Pancreas (tissue), 10 donors: ENCODE measurements around the gene MAP2K5. TPM values are rescaled to one million over a fixed set of nuclear protein-coding genes. Genes with fewer than 3 reads are reported as not detected.

Source experiments
- ATAC-seq, 4 donors: fragments of 200-7000 bp; cut with Tn5 transposase; one replicate each; pipeline versions ENCODE4 v1.8.0 to v1.9.1; 2020; ENCODE audit warnings: mild to moderate bottlenecking in 4 of 4, moderate library complexity in 4 of 4
- DNase-seq, 6 donors: peaks; one replicate each; pipeline ENCODE4 v3.0.0-alpha.2; 2020
- FAIRE-seq: peaks from 2 replicates; lab custom pipeline; 2012; peaks lifted over from hg19 to GRCh38; lab: Jason Lieb, UNC
- H3K27ac ChIP-seq, 4 donors: fragments of 200-600 bp; sonication (generic); 1 replicate in 3 of 4; 2 replicates in 1 of 4; pipeline versions ENCODE4 v1.5.0 to v1.8.0; 2020
- H3K27me3 ChIP-seq, 4 donors: fragments of 200-600 bp; one replicate each; pipeline ENCODE4 v1.8.0; 2021
- H3K36me3 ChIP-seq, 3 donors: fragments of 200-600 bp; sonication (generic) in 1 of 3; one replicate each; pipeline versions ENCODE4 v1.5.0 to v1.8.0; 2020 to 2021
- H3K4me1 ChIP-seq, 3 donors: fragments of 200-600 bp; one replicate each; pipeline ENCODE4 v1.8.0; 2021
- H3K4me3 ChIP-seq, 4 donors: fragments of 200-600 bp; sonication (generic) in 2 of 4; one replicate each; pipeline versions ENCODE4 v1.5.0 to v1.8.0; 2020 to 2021
- H3K9me3 ChIP-seq, 4 donors: fragments of 200-600 bp; one replicate each; pipeline ENCODE4 v1.8.0; 2021
- WGBS, 2 donors: extraction: QIAGEN DNeasy Blood & Tissue Kit; methylation state at CpG; one replicate each; pipeline ENCODE4 v1.1.7; 2013; 5-methylcytosine and 5-hydroxymethylcytosine counted together
- intact Hi-C, 3 donors: fragments of 100-400 bp; cut with DNase I; formaldehyde crosslinking; loops; one replicate each; pipeline versions ENCODE4 v1.11.1 to v1.14.2; 2022
- polyA plus RNA-seq, 2 donors: library from polyadenylated mRNA; stranded (reverse); fragments of 200-250 nt; gene quantifications; one replicate each; pipeline ENCODE4 v1.2.3, GENCODE V29; 2013
- total RNA-seq, 6 donors: library from RNA; stranded (reverse); fragmentation: NEBNext Ultra II Directional in 4 of 6; extraction: Animal tissue kit (Norgen Biotek cat#: 25700) in 4 of 6; gene quantifications; one replicate each; pipeline versions ENCODE4 v1.2.1 to v1.2.4, GENCODE V29; 2021 to 2023
- TF ChIP-seq, protein P1 (sequence below), 4 donors: fragments of 200-600 bp; sonication (generic) in 3 of 4; IDR thresholded peaks; one replicate each; pipeline versions ENCODE4 v1.5.0 to v1.8.0; 2021; ENCODE audit warnings: antibody characterized with exemption in 4 of 4
- donor health status: healthy with polysubstance abuse.
- donor health status: DM: no; HTN: no; CAD: no; lungs with moderate emphysema.
- donor health status: DM: no; HTN: no; CAD: no.
- donor health status: control.
- donor health status: control.
- donor health status: Bipolar disorder and iron deficiency.
- donor health status: DM: yes; HTN: yes; CAD: no.
- donor health status: DM: no; HTN: no; CAD: no.
- donor health status: DM: no; HTN: no; CAD: no.
- donor health status: DM: yes; HTN: yes; CAD: no.

MAP2K5 gene
- total and polyA plus RNA-seq, 8 donors = 5.5 to 14.8 (median 10.0) TPM

DNA sequence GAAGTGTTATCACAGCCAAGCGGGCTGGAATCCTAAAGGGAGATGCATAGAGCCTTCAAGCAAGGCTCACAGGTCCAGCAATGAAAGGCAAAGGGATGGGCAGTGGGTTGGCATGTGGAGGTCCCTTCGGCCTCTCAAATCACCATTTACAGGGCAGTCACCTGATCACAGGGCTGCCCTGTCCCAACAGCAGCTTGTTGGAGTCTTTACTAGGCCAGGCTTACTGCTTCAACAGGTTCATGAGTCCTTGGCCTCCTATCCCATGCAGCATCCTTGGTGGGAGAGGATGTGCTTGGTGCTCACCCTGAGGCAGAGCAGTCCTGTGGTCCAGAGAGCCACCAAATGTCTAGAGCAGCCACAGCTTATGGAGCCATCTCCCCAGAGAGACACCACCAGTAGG lies 258.6 kb downstream of the MAP2K5 start:
- no peaks in the 10 kb centered on the region for H3K9me3 ChIP-seq
- no peak overlapping the region for H3K27ac ChIP-seq
- DNase-seq = no peak
- ATAC-seq = no peak
- no peak overlapping the region for H3K4me3 ChIP-seq
- no peaks in the 10 kb centered on the region for H3K36me3 ChIP-seq
- intact Hi-C loops = no loop called here
- no peaks in the 10 kb centered on the region for H3K4me1 ChIP-seq
- TF ChIP-seq, protein P1, sequence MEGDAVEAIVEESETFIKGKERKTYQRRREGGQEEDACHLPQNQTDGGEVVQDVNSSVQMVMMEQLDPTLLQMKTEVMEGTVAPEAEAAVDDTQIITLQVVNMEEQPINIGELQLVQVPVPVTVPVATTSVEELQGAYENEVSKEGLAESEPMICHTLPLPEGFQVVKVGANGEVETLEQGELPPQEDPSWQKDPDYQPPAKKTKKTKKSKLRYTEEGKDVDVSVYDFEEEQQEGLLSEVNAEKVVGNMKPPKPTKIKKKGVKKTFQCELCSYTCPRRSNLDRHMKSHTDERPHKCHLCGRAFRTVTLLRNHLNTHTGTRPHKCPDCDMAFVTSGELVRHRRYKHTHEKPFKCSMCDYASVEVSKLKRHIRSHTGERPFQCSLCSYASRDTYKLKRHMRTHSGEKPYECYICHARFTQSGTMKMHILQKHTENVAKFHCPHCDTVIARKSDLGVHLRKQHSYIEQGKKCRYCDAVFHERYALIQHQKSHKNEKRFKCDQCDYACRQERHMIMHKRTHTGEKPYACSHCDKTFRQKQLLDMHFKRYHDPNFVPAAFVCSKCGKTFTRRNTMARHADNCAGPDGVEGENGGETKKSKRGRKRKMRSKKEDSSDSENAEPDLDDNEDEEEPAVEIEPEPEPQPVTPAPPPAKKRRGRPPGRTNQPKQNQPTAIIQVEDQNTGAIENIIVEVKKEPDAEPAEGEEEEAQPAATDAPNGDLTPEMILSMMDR (IDR thresholded peaks at IDR 0.05) = no peak
- 88 to 98% methylated on average over 2 of the region's 2 CpGs for WGBS, 2 donors
- no peak for FAIRE-seq
- no peaks in the 10 kb centered on the region for H3K27me3 ChIP-seq

DNA sequence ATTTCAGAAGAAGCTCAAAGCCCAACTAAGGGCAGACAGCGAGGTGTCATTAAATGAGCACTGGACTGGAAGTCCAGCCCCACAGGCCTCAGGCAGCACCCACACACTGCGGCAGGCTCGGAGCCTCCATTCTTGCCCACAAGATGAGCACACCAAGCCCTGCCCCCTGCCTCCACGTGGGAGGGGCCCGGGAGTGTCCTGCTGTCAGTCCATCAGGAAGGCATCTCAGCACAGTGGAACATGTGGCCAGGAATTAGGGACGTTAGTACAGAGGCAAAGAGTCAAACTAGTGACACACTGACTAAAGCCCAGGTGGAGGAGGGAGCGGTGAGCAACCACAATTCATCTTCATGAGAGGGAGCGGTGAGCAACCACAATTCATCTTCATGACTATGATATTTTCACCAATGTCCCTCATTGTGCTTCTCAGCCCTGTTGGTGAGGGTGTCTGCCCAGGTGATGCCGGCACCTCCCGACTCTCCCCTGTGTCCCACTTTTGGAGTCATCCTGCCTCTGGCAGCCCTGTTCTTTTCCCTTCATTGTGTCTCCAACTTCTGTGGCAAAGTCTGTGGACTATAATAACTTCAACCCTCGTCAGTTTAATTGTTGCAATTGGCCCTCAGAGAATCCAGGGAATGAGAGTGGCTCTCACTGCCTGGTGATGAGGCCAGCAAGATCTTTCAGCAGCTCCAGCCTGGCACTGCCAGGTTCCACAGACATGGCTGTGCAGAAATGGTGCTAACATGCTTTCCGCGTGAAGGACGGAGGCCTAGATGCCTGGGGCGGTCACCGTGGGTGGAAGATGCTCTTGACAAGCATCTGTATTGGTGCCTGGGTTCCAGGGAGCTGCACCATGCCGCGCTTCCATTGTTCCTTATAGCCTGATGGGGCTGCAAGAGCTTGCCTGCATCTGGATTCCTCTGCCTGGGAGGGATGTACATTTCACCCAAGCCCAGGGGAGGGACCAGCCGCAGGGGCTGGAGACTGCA lies 259.7 kb downstream of the MAP2K5 start:
- intact Hi-C loops = no loop called here
- FAIRE-seq = no peak
- H3K4me1 ChIP-seq = no peaks in the 10 kb centered on the region
- H3K27me3 ChIP-seq = no peaks in the 10 kb centered on the region
- WGBS, 2 donors = 87 to 89% methylated on average over 19 of the region's 19 CpGs
- ATAC-seq = no peak
- no peak for DNase-seq
- no peak overlapping the region for H3K27ac ChIP-seq
- H3K9me3 ChIP-seq = no peaks in the 10 kb centered on the region
- H3K36me3 ChIP-seq = no peaks in the 10 kb centered on the region
- TF ChIP-seq, protein P1 (IDR thresholded peaks at IDR 0.05) = no peak
- no peak overlapping the region for H3K4me3 ChIP-seq

DNA sequence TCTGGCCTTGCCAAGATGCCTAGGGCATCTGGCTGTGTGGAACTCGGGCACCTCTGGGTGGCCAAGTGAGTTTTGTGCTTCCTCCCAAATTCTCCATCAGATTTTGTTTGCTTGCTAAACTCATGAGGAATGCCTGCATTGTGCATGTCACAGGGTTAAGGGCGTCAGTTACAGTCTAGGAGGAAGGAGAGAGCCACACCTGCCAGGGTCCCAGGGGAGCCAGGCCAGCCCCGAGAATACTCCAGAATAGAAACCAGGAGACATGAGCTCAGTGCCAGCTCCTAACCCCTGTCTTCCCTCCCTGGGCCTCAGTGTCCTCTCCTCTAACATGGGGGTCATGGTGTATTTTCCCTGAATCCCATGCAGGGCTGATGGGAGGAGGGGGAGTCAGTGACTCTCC lies 260.8 kb downstream of the MAP2K5 start:
- H3K4me1 ChIP-seq = no peaks in the 10 kb centered on the region
- DNase-seq (no peak), ATAC-seq (no peak), FAIRE-seq (no peak)
- no peak overlapping the region for H3K4me3 ChIP-seq
- no peak overlapping the region for H3K27ac ChIP-seq
- 81 to 87% methylated on average over 3 of the region's 3 CpGs for WGBS, 2 donors
- intact Hi-C loops = no loop called here
- no peaks in the 10 kb centered on the region for H3K27me3 ChIP-seq
- TF ChIP-seq, protein P1 (IDR thresholded peaks at IDR 0.05) = no peak
- no peaks in the 10 kb centered on the region for H3K9me3 ChIP-seq
- H3K36me3 ChIP-seq = no peaks in the 10 kb centered on the region

DNA sequence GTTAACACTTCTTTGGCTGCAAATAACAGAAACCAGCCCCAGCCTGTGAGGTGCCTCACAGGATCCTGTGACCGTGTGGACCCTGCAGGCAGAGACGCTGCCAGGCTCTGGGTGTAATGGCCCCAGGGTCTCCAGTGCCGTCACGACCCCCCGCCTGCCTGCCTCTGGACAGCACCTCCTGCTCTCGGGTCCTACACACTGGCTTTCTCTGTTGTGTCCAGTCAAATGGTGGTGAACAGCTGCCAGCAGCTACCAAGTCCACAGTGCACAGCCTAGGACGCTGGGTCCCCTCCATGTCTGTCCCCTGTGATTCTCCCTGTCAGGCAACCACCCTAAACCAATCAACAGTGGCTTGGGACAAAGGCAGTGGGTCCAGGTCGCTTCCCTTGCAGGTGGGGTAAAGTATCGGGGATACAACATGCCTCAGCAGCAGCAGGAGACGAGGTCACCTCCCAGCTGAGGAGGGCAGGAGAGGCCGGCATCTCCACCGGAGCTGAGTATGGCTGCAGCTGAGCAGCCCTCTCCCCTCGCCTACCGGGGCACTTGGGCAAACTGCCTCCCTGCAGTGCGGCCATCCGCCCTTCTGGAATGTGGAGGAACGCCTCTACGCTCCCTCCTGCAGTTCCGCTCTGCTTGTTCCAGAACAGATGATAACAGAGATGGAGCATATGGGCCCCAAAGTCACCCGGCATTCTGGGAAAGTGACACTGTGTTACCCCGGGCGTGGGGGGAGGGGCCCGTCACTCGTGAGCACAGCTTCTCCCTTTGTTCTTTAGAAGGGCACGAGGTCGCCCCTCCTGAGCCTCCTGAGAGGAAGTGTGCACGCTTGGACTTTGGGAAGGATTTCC lies 261.7 kb downstream of the MAP2K5 start:
- 89 to 92% methylated on average over 27 of the region's 27 CpGs for WGBS, 2 donors
- no peak overlapping the region for H3K27ac ChIP-seq
- no peak for DNase-seq
- no peaks in the 10 kb centered on the region for H3K4me1 ChIP-seq
- no peak overlapping the region for H3K4me3 ChIP-seq
- no peaks in the 10 kb centered on the region for H3K9me3 ChIP-seq
- H3K27me3 ChIP-seq = no peaks in the 10 kb centered on the region
- TF ChIP-seq, protein P1 (IDR thresholded peaks at IDR 0.05) = no peak
- intact Hi-C loops = no loop called here
- FAIRE-seq = no peak
- no peak for ATAC-seq
- no peaks in the 10 kb centered on the region for H3K36me3 ChIP-seq
